ENCODE results near the gene ACSF2. TPM values are rescaled to one million over a fixed set of nuclear protein-coding genes. Genes with fewer than 3 reads are reported as not detected.

ACSF2 gene
- total and polyA plus RNA-seq, 2 donors (not counting 3 experiments of a cell fraction or from before 2014, with no cell fraction given) = 33.2 to 37.2 TPM

- intact Hi-C loops (cut with micrococcal nuclease) = no loop called here
- H2AFZ ChIP-seq (ENCODE audit: low read depth, low read length) = no peak overlapping the region
- no peak overlapping the region for H3K27ac ChIP-seq (ENCODE audit: insufficient read depth, low read depth, low read length)
- no peaks in the 10 kb centered on the region for H3K9me3 ChIP-seq (replicated peaks; ENCODE audit: control insufficient read depth, insufficient read depth, low read length)
- H3K27me3 ChIP-seq (ENCODE audit: control insufficient read depth in 2 of 2, insufficient read depth in 2 of 2, low read length in 2 of 2) = no peaks in the 10 kb centered on the region
- no peaks in the 10 kb centered on the region for H4K20me1 ChIP-seq (replicated peaks; ENCODE audit: control insufficient read depth, extremely low read depth, insufficient read depth, low read length)
- no peaks in the 10 kb centered on the region for H3K79me2 ChIP-seq (ENCODE audit: control insufficient read depth, insufficient read depth, low read length)
- ChIA-PET POLR2A (interaction anchor here (0.6 kb wide), 2 partner anchors 23 to 25 kb away, joined by 4 to 7 read pairs; partner anchors contain the start of gene LRRC59), CTCF (interaction anchor here (2.3 to 2.4 kb wide), 2 partner anchors 22 to 24 kb away, joined by 6 to 7 read pairs; partner anchors contain the start of gene LRRC59)
- H3K4me3 ChIP-seq (replicated peaks in 1 of 3; ENCODE audit: insufficient read depth in 1 of 3, low read depth in 1 of 3, low read length in 3 of 3) = no peak overlapping the region
- H3K36me3 ChIP-seq (ENCODE audit: control insufficient read depth in 2 of 2, extremely low read depth in 1 of 2, insufficient read depth in 2 of 2, low read length in 2 of 2) = no peaks in the 10 kb centered on the region
- no peaks in the 10 kb centered on the region for H3K9me1 ChIP-seq (replicated peaks; ENCODE audit: control insufficient read depth, extremely low read depth, insufficient read depth, low read length)
- DNase-seq (ENCODE audit: low read depth, low spot score) (no peak), FAIRE-seq (no peak)
- no TSS peak for BruUV-seq (replicated peaks)
- no peak for TF ChIP-seq EZH2 (IDR thresholded peaks at IDR 0.05; ENCODE audit: borderline replicate concordance, low read depth, low read length, severe bottlenecking)
- no peak for TF ChIP-seq POLR2AphosphoS5 (IDR thresholded peaks at IDR 0.05; ENCODE audit: insufficient read depth, low read depth, low read length)
- TF ChIP-seq MAX (IDR thresholded peaks at IDR 0.05; ENCODE audit: insufficient read depth, insufficient read length) = no peak
- no peak for TF ChIP-seq MYC (IDR thresholded peaks at IDR 0.05; ENCODE audit: low read depth, low read length)
- no peak for TF ChIP-seq POLR2A (IDR thresholded peaks at IDR 0.05; ENCODE audit: low read depth, low read length)
- TF ChIP-seq JUN (IDR thresholded peaks at IDR 0.05; ENCODE audit: borderline replicate concordance, insufficient read depth, insufficient read length, low read depth) = no peak
- TF ChIP-seq GATA2 (IDR thresholded peaks at IDR 0.05; ENCODE audit: insufficient read depth, insufficient read length, low read depth, low read length) = no peak
- no peak for TF ChIP-seq CTCF (IDR thresholded peaks at IDR 0.05; ENCODE audit: extremely low read depth in 1 of 2, insufficient read depth in 1 of 2, low read depth in 1 of 2, low read length in 2 of 2)
- TF ChIP-seq FOS (IDR thresholded peaks at IDR 0.05; ENCODE audit: borderline replicate concordance, insufficient read depth, low read length) = no peak
- dilution Hi-C loops (cut with MboI; ENCODE audit: extremely low pct_ligation_motif_present, low sequenced_read_pairs) = no loop called here
- H3K9ac ChIP-seq (replicated peaks; ENCODE audit: extremely low read depth, insufficient read depth, low read length) = no peak overlapping the region
- H3K4me2 ChIP-seq (ENCODE audit: insufficient read depth, low read length) = no peak overlapping the region
- H3K4me1 ChIP-seq (ENCODE audit: control insufficient read depth, extremely low read depth, insufficient read depth, low read length) = peaks cover 31% of the 10 kb centered on the region
These were observed 5.5 kb upstream of the ACSF2 start for GRCh38 chr17:50420419-50421112.

Measured in endothelial cell of umbilical vein (primary cell).